Osteocyte (in vitro differentiated cells): ENCODE results near the gene COG6. TPM values are rescaled to one million over a fixed set of nuclear protein-coding genes. Genes with fewer than 3 reads are reported as not detected.

Experiments used
- DNase-seq: peaks from one replicate; pipeline ENCODE4 v3.0.0; 2021; ENCODE audit warnings: mixed read lengths; ENCODE audit not compliant: unreplicated experiment; ENCODE audit errors: extremely low spot score
- H3K27ac Mint-ChIP-seq: one replicate; pipeline ENCODE4 v1.8.0; 2021; ENCODE audit warnings: mild to moderate bottlenecking, mixed read lengths; ENCODE audit not compliant: unreplicated experiment
- H3K27me3 Mint-ChIP-seq: one replicate; pipeline ENCODE4 v1.8.0; 2021; ENCODE audit warnings: mixed read lengths; ENCODE audit not compliant: unreplicated experiment
- H3K36me3 Mint-ChIP-seq: one replicate; pipeline ENCODE4 v1.8.0; 2021; ENCODE audit warnings: mixed read lengths; ENCODE audit not compliant: unreplicated experiment
- H3K4me1 Mint-ChIP-seq: one replicate; pipeline ENCODE4 v1.8.0; 2021; ENCODE audit warnings: mixed read lengths; ENCODE audit not compliant: unreplicated experiment
- H3K4me3 Mint-ChIP-seq: one replicate; pipeline ENCODE4 v1.8.0; 2021; ENCODE audit warnings: mild to moderate bottlenecking, moderate library complexity, mixed read lengths; ENCODE audit not compliant: unreplicated experiment
- H3K9me3 Mint-ChIP-seq: one replicate; pipeline ENCODE4 v1.8.0; 2021; ENCODE audit warnings: mixed read lengths; ENCODE audit not compliant: unreplicated experiment
- CTCF ChIP-seq: fragments of 200-600 bp; sonication (generic); IDR thresholded peaks from 2 replicates; pipeline ENCODE4 v1.5.0; 2021; ENCODE audit warnings: antibody characterized with exemption, mild to moderate bottlenecking, moderate library complexity
- total RNA-seq: library from RNA; stranded (reverse); gene quantifications from 2 replicates; pipeline ENCODE4 v1.2.1, GENCODE V29; 2021

COG6 gene
- total RNA-seq, 1 donor from 2014 or later, result 38.7 TPM

GRCh38 chr13:39672378-39673132, 17.1 kb downstream of the COG6 start:
- Mint-ChIP-seq H3K27me3 (no peaks in the 10 kb centered on the region), H3K27ac (no peak overlapping the region), H3K36me3 (peaks cover 8% of the 10 kb centered on the region), H3K4me3 (no peak overlapping the region), H3K4me1 (no peaks in the 10 kb centered on the region), H3K9me3 (peaks cover 4% of the 10 kb centered on the region)
- TF ChIP-seq CTCF, result no peak
- DNase-seq, result no peak

- no peaks in the 10 kb centered on the region for H3K4me1 Mint-ChIP-seq
- DNase-seq, result no peak
- H3K36me3 Mint-ChIP-seq, result peaks cover 23% of the 10 kb centered on the region
- H3K27me3 Mint-ChIP-seq, result no peaks in the 10 kb centered on the region
- peaks cover 4% of the 10 kb centered on the region for H3K9me3 Mint-ChIP-seq
- no peak overlapping the region for H3K27ac Mint-ChIP-seq
- H3K4me3 Mint-ChIP-seq, result no peak overlapping the region
- TF ChIP-seq CTCF, result no peak
Observed at GRCh38 chr13:39675904-39676303, 20.4 kb downstream of the COG6 start.

- DNase-seq, result no peak
- no peak overlapping the region for H3K4me3 Mint-ChIP-seq
- peak; percentile 61 for TF ChIP-seq CTCF
- H3K27ac Mint-ChIP-seq, result no peak overlapping the region
- no peaks in the 10 kb centered on the region for H3K27me3 Mint-ChIP-seq
- peaks cover 22% of the 10 kb centered on the region for H3K36me3 Mint-ChIP-seq
- H3K4me1 Mint-ChIP-seq, result no peaks in the 10 kb centered on the region
- peaks cover 4% of the 10 kb centered on the region for H3K9me3 Mint-ChIP-seq
Observed at GRCh38 chr13:39676315-39676876, 20.9 kb downstream of the COG6 start.

- DNase-seq, result no peak
- H3K36me3 Mint-ChIP-seq, result peaks cover 19% of the 10 kb centered on the region
- H3K4me1 Mint-ChIP-seq, result no peaks in the 10 kb centered on the region
- no peak overlapping the region for H3K27ac Mint-ChIP-seq
- H3K9me3 Mint-ChIP-seq, result no peaks in the 10 kb centered on the region
- no peaks in the 10 kb centered on the region for H3K27me3 Mint-ChIP-seq
- no peak for TF ChIP-seq CTCF
- H3K4me3 Mint-ChIP-seq, result no peak overlapping the region
Observed at GRCh38 chr13:39682310-39682709, 26.8 kb downstream of the COG6 start.

- Mint-ChIP-seq H3K27ac (no peak overlapping the region), H3K36me3 (peaks cover 19% of the 10 kb centered on the region), H3K27me3 (no peaks in the 10 kb centered on the region), H3K4me3 (no peak overlapping the region), H3K9me3 (no peaks in the 10 kb centered on the region), H3K4me1 (no peaks in the 10 kb centered on the region)
- DNase-seq, result no peak
- TF ChIP-seq CTCF, result no peak
Observed at GRCh38 chr13:39682788-39683187, 27.3 kb downstream of the COG6 start.
